Loucy (cell line): ENCODE measurements around the gene ASPM.

Experiments
- EZH2phosphoT487 ChIP-seq: fragments of 200-600 bp; IDR thresholded peaks from 2 replicates; pipeline ENCODE4 v1.6.1; 2018; ENCODE audit warnings: antibody characterized with exemption, mild to moderate bottlenecking, moderate library complexity, borderline replicate concordance
- TF ChIP-seq, protein P1 (sequence below): fragments of 200-600 bp; sonication (generic); conservative IDR thresholded peaks from 2 replicates; pipeline ENCODE4 v1.5.1; 2014; ENCODE audit warnings: mild to moderate bottlenecking, antibody characterized with exemption, low read length

GRCh38 chr1:197100677-197101076 is 45.8 kb downstream of the ASPM start:
- TF ChIP-seq, protein P1, sequence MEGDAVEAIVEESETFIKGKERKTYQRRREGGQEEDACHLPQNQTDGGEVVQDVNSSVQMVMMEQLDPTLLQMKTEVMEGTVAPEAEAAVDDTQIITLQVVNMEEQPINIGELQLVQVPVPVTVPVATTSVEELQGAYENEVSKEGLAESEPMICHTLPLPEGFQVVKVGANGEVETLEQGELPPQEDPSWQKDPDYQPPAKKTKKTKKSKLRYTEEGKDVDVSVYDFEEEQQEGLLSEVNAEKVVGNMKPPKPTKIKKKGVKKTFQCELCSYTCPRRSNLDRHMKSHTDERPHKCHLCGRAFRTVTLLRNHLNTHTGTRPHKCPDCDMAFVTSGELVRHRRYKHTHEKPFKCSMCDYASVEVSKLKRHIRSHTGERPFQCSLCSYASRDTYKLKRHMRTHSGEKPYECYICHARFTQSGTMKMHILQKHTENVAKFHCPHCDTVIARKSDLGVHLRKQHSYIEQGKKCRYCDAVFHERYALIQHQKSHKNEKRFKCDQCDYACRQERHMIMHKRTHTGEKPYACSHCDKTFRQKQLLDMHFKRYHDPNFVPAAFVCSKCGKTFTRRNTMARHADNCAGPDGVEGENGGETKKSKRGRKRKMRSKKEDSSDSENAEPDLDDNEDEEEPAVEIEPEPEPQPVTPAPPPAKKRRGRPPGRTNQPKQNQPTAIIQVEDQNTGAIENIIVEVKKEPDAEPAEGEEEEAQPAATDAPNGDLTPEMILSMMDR, result no peak
- no peak for TF ChIP-seq EZH2phosphoT487
